Neural progenitor cell (in vitro differentiated cells): ENCODE data around the gene DCST2. TPM values are rescaled to one million over a fixed set of nuclear protein-coding genes. Genes with fewer than 3 reads are reported as not detected.

Experiments
- DNase-seq: peaks from one replicate; pipeline ENCODE4 v3.0.0-alpha.2; 2016; ENCODE audit warnings: low spot score
- H2AFZ ChIP-seq: fragments of 200-600 bp; sonication (generic); replicated peaks from 2 replicates; pipeline ENCODE4 v1.6.1; 2016; ENCODE audit warnings: antibody characterized with exemption
- H3F3A ChIP-seq: fragments of 200-600 bp; sonication (generic); 2 replicates; pipeline ENCODE4 v1.6.1; 2016; ENCODE audit warnings: antibody characterized with exemption, low read depth
- H3K27ac ChIP-seq: fragments of 200-600 bp; sonication (generic); 2 replicates; pipeline ENCODE4 v1.5.1; 2016; ENCODE audit warnings: mild to moderate bottlenecking
- H3K27me3 ChIP-seq: fragments of 200-600 bp; sonication (generic); 2 replicates; pipeline ENCODE4 v1.6.1; 2016; ENCODE audit warnings: mild to moderate bottlenecking, moderate library complexity
- H3K36me3 ChIP-seq: fragments of 200-600 bp; sonication (generic); 2 replicates; pipeline ENCODE4 v1.5.1; 2016
- H3K4me1 ChIP-seq: fragments of 200-600 bp; sonication (generic); 2 replicates; pipeline ENCODE4 v1.6.1; 2016; ENCODE audit warnings: mixed run types
- H3K4me2 ChIP-seq: fragments of 200-600 bp; sonication (generic); 2 replicates; pipeline ENCODE4 v1.6.1; 2016
- H3K4me3 ChIP-seq: fragments of 200-600 bp; sonication (generic); 2 replicates; pipeline ENCODE4 v1.5.1; 2016
- H3K79me2 ChIP-seq: fragments of 200-600 bp; sonication (generic); 2 replicates; pipeline ENCODE4 v1.6.1; 2016; ENCODE audit warnings: low read depth
- H3K9ac ChIP-seq: fragments of 200-600 bp; sonication (generic); 2 replicates; pipeline ENCODE4 v1.6.1; 2016
- H3K9me3 ChIP-seq: fragments of 200-600 bp; sonication (generic); 2 replicates; pipeline ENCODE4 v1.5.1; 2016; ENCODE audit warnings: low read depth
- H4K20me1 ChIP-seq: fragments of 200-600 bp; sonication (generic); 2 replicates; pipeline ENCODE4 v1.6.1; 2016; ENCODE audit warnings: low read depth
- H3K27ac Mint-ChIP-seq: 3 replicates; pipeline ENCODE4 v1.8.0; 2021; ENCODE audit warnings: mixed read lengths
- H3K27me3 Mint-ChIP-seq: 2 replicates; pipeline ENCODE4 v1.8.0; 2022; ENCODE audit warnings: low read depth, mild to moderate bottlenecking, inconsistent platforms, moderate library complexity, mixed read lengths; ENCODE audit not compliant: insufficient read depth
- H3K36me3 Mint-ChIP-seq: 3 replicates; pipeline ENCODE4 v1.8.0; 2021; ENCODE audit warnings: mixed read lengths
- H3K4me1 Mint-ChIP-seq: 3 replicates; pipeline ENCODE4 v1.8.0; 2021; ENCODE audit warnings: mixed read lengths
- H3K4me3 Mint-ChIP-seq: 3 replicates; pipeline ENCODE4 v1.8.0; 2021; ENCODE audit warnings: mild to moderate bottlenecking, moderate library complexity, mixed read lengths
- H3K9me3 Mint-ChIP-seq: 3 replicates; pipeline ENCODE4 v1.8.0; 2020; ENCODE audit warnings: mixed read lengths
- EZH2 ChIP-seq: fragments of 200-600 bp; sonication (generic); IDR thresholded peaks from 2 replicates; pipeline ENCODE4 v1.6.1; 2017; ENCODE audit warnings: antibody characterized with exemption, mild to moderate bottlenecking, moderate library complexity
- EZH2phosphoT487 ChIP-seq: fragments of 200-600 bp; sonication (generic); IDR thresholded peaks from 2 replicates; pipeline ENCODE4 v1.6.1; 2017; ENCODE audit warnings: antibody characterized with exemption
- total RNA-seq: library from RNA; depleted of rRNA; stranded (reverse); fragments of >200 nt; gene quantifications from 2 replicates; pipeline ENCODE4 v1.2.3, GENCODE V29; 2015; ENCODE audit warnings: low replicate concordance
- TF ChIP-seq, protein P1 (sequence below): fragments of 200-600 bp; sonication (generic); IDR thresholded peaks from 2 replicates; pipeline ENCODE4 v1.5.1; 2017; ENCODE audit warnings: antibody characterized with exemption, mild to moderate bottlenecking

Gene DCST2
- total RNA-seq, 1 donor from 2014 or later = 1.8 TPM

DNA sequence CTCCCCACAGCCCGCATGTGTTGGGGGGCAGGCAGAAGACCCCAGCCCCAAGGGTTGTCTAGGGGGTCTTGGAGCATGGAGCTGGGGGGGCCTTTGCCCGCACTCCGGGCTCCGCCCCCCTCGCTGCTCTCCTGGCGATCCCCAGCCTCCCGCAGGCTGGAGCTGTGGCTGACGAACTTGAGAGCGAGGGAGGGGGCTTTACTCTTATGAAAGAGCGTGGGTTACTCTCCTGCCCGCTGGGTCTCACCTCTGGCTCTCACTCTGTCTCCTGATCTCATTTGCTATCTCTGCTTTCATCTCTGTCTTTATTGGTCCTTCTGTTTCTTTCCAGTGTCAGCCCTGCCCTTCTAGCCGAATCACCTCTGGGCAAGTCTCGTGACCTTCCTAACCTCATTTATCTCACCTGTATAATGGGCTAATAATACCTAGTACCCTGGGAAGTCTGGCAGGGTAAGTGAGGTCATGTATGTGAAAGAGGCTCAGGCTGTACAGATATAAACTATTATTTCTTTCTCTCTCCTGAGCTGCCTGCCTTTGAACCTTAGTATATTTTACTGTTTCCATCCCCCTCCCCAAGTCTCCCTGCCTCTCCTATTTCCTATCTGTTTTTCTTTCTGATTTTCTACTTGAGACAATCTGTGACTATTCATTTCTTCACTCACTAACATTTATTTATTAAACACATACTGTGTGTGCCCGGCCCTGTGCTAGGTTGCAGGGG, 30.7 kb upstream of the DCST2 start:
- H3K4me3 Mint-ChIP-seq = peak overlapping the region; percentile 89
- Histone ChIP-seq H3K4me1 (peaks cover 21% of the 10 kb centered on the region), H3F3A (peaks cover 34% of the 10 kb centered on the region), H3K9me3 (no peaks in the 10 kb centered on the region), H3K9ac (peak overlapping the region; percentile 41), H3K27me3 (peaks cover 7% of the 10 kb centered on the region), H2AFZ (peak overlapping the region; percentile 81), H3K79me2 (peaks cover 13% of the 10 kb centered on the region), H3K4me3 (peak overlapping the region; percentile 93), H3K4me2 (peak overlapping the region; percentile 94), H4K20me1 (peaks cover 35% of the 10 kb centered on the region), H3K27ac (peak overlapping the region; percentile 88), H3K36me3 (no peaks in the 10 kb centered on the region)
- H3K9me3 Mint-ChIP-seq = peaks cover 2% of the 10 kb centered on the region
- H3K36me3 Mint-ChIP-seq = peaks cover 9% of the 10 kb centered on the region
- H3K4me1 Mint-ChIP-seq = peaks cover 43% of the 10 kb centered on the region
- H3K27me3 Mint-ChIP-seq = peaks cover 10% of the 10 kb centered on the region
- TF ChIP-seq, protein P1, sequence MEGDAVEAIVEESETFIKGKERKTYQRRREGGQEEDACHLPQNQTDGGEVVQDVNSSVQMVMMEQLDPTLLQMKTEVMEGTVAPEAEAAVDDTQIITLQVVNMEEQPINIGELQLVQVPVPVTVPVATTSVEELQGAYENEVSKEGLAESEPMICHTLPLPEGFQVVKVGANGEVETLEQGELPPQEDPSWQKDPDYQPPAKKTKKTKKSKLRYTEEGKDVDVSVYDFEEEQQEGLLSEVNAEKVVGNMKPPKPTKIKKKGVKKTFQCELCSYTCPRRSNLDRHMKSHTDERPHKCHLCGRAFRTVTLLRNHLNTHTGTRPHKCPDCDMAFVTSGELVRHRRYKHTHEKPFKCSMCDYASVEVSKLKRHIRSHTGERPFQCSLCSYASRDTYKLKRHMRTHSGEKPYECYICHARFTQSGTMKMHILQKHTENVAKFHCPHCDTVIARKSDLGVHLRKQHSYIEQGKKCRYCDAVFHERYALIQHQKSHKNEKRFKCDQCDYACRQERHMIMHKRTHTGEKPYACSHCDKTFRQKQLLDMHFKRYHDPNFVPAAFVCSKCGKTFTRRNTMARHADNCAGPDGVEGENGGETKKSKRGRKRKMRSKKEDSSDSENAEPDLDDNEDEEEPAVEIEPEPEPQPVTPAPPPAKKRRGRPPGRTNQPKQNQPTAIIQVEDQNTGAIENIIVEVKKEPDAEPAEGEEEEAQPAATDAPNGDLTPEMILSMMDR = no peak
- no peak for TF ChIP-seq EZH2
- TF ChIP-seq EZH2phosphoT487 = no peak
- peak overlapping the region; percentile 30 for H3K27ac Mint-ChIP-seq
- DNase-seq = peak; percentile 68

DNA sequence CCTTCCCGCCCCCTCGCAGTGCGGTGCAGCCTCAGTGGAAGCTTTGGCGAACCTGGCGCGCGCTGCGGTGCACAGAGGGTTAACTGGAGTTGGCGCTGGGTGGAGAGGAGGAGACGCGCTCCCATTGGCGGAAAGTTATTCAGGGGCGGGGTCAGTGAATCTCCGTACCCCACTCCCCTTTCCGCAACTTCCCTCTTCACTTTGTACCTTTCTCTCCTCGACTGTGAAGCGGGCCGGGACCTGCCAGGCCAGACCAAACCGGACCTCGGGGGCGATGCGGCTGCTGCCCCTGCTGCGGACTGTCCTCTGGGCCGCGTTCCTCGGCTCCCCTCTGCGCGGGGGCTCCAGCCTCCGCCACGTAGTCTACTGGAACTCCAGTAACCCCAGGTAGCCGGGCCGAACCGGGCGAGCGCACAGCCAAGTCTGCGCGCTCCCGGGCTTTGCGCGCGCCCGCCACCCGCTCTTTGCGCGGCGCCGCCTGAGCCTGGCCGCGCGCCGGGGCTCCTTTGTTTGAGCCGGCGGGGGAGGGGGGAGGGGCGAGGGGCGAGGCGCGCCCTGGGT, 30.0 kb upstream of the DCST2 start, which contains the start of gene EFNA4:
TSS of gene EFNA4 (plus strand) at position 191 of the 561 bp plus-strand sequence. CDS start at position 275, 84 bp downstream.
- Mint-ChIP-seq H3K4me1 (peaks cover 39% of the 10 kb centered on the region), H3K9me3 (peaks cover 2% of the 10 kb centered on the region), H3K27ac (peak within 1 kb of the TSS; percentile 30), H3K4me3 (peak within 1 kb of the TSS; percentile 89), H3K27me3 (peaks cover 10% of the 10 kb centered on the region), H3K36me3 (peaks cover 9% of the 10 kb centered on the region)
- Histone ChIP-seq H3K27ac (peak within 1 kb of the TSS; percentile 88), H3K9ac (peak within 1 kb of the TSS; percentile 41), H3K27me3 (peaks cover 7% of the 10 kb centered on the region), H3K9me3 (no peaks in the 10 kb centered on the region), H3K4me3 (peak within 1 kb of the TSS; percentile 93), H3K79me2 (peaks cover 13% of the 10 kb centered on the region), H4K20me1 (peaks cover 29% of the 10 kb centered on the region), H2AFZ (peak within 1 kb of the TSS; percentile 81), H3K4me1 (peaks cover 21% of the 10 kb centered on the region), H3K4me2 (peak within 1 kb of the TSS; percentile 94), H3F3A (peaks cover 31% of the 10 kb centered on the region), H3K36me3 (no peaks in the 10 kb centered on the region)
- peak; percentile 96 for DNase-seq
- no peak for TF ChIP-seq EZH2phosphoT487
- no peak for TF ChIP-seq EZH2
- TF ChIP-seq, protein P1 = no peak

DNA sequence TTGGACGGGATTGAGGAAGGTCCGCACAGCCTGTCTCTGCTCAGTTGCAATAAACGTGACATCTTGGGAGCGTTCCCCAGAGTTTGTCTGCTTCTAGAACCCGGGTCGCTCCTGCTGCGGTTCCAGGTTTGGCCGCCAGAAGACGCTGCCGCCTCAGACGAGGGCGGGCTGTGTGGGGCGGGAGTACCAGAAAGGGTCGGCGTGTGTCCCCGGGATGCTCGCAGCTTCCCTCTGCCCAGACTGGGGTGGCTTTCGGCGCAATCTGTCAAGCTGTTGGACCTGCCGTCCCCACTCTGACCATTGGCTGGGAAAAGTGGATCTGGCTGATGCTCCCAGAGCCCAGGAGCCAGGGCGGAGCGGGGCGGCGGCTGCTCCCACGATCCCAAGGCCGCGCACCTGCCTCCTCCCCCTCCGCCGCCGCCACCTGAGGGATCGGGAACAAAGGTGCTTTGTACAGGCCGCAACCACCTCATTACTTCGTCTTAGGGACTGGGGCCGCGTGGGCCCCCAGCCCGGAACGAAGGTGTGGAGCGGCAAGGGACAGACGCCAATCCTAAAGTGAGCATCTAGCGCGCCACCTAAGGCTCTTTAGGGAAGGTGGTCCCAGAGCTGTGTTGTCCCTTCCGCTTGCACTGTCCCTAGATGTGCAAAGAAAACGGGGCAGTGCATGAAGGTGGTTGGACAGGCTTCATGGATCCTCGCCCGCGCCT, 29.3 kb upstream of the DCST2 start:
- H3K9ac ChIP-seq = no peak overlapping the region
- no peak overlapping the region for H3K27ac Mint-ChIP-seq

More for the DNA sequence above, 29.3 kb upstream of the DCST2 start:
- peak overlapping the region; percentile 93 for H3K4me3 ChIP-seq
- H3K9me3 ChIP-seq = no peaks in the 10 kb centered on the region
- H3K36me3 ChIP-seq = no peaks in the 10 kb centered on the region
- peak overlapping the region; percentile 58 for H2AFZ ChIP-seq
- TF ChIP-seq EZH2 (no peak), EZH2phosphoT487 (peak; percentile 17)
- TF ChIP-seq, protein P1 = peak; percentile 71
- no peak overlapping the region for H3K27ac ChIP-seq
- H3K79me2 ChIP-seq = peaks cover 13% of the 10 kb centered on the region
- DNase-seq = peak; percentile 88
- peaks cover 30% of the 10 kb centered on the region for H3F3A ChIP-seq
- H3K4me1 ChIP-seq = peaks cover 21% of the 10 kb centered on the region
- Mint-ChIP-seq H3K36me3 (peaks cover 9% of the 10 kb centered on the region), H3K4me3 (peak overlapping the region; percentile 87), H3K4me1 (peaks cover 36% of the 10 kb centered on the region), H3K9me3 (peaks cover 2% of the 10 kb centered on the region), H3K27me3 (peaks cover 10% of the 10 kb centered on the region)
- H3K27me3 ChIP-seq = peaks cover 7% of the 10 kb centered on the region
- H4K20me1 ChIP-seq = peaks cover 27% of the 10 kb centered on the region
- H3K4me2 ChIP-seq = peak overlapping the region; percentile 94
